ENCODE data around the gene MFAP4.

MFAP4 gene

GRCh38 chr17:19336938-19337711 lies 49.9 kb downstream of the MFAP4 start:
- DNase-seq (ENCODE audit: low read depth in 3 of 3, low spot score in 1 of 3): no peak

- no peak for DNase-seq (ENCODE audit: low read depth in 3 of 3, low spot score in 1 of 3)
These were observed 50.9 kb downstream of the MFAP4 start for GRCh38 chr17:19335951-19336631.

- DNase-seq (ENCODE audit: low read depth in 3 of 3, low spot score in 1 of 3): no peak
These were observed 52.7 kb downstream of the MFAP4 start for GRCh38 chr17:19334331-19334730.

- no peak for DNase-seq (ENCODE audit: low read depth in 3 of 3, low spot score in 1 of 3)
These were observed 53.2 kb downstream of the MFAP4 start for GRCh38 chr17:19333736-19334290.
